ENCODE data around the gene RGL1. TPM values are rescaled to one million over a fixed set of nuclear protein-coding genes. Genes with fewer than 3 reads are reported as not detected.

Gene RGL1
- total and polyA plus RNA-seq, 2 donors (not counting 1 experiment from before 2014, with no cell fraction given): 16.2 to 21.4 TPM

DNA sequence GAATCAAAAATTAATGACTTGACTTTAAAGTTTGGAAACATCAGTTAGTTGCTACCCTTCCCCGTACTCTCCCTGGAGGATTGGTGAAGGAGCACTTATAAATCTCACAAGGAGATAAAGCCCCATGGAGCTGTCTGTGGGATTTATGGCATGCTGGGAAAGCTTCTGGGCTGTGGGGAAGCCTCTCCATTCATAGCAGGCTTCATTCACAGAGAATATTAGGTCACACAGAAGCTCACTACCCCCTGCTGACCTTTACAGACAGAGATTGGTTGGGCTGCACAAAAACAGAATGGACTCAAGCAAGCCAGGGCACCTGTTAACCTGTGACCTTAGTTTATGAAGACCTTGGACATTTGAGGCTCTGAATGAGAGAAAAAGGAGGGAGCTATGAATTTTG, 32.1 kb downstream of the RGL1 start:
- DNase-seq (ENCODE audit: low read depth in 2 of 2): no peak
- TF ChIP-seq, protein P1, sequence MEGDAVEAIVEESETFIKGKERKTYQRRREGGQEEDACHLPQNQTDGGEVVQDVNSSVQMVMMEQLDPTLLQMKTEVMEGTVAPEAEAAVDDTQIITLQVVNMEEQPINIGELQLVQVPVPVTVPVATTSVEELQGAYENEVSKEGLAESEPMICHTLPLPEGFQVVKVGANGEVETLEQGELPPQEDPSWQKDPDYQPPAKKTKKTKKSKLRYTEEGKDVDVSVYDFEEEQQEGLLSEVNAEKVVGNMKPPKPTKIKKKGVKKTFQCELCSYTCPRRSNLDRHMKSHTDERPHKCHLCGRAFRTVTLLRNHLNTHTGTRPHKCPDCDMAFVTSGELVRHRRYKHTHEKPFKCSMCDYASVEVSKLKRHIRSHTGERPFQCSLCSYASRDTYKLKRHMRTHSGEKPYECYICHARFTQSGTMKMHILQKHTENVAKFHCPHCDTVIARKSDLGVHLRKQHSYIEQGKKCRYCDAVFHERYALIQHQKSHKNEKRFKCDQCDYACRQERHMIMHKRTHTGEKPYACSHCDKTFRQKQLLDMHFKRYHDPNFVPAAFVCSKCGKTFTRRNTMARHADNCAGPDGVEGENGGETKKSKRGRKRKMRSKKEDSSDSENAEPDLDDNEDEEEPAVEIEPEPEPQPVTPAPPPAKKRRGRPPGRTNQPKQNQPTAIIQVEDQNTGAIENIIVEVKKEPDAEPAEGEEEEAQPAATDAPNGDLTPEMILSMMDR (conservative IDR thresholded peaks at IDR 0.05 in 1 of 2, IDR thresholded peaks at IDR 0.05 in 1 of 2; ENCODE audit: low read depth in 1 of 2, low read length in 2 of 2): no peak
- no peaks in the 10 kb centered on the region for H3K9me3 ChIP-seq (ENCODE audit: control insufficient read depth, insufficient read depth, low read depth, low read length)

DNA sequence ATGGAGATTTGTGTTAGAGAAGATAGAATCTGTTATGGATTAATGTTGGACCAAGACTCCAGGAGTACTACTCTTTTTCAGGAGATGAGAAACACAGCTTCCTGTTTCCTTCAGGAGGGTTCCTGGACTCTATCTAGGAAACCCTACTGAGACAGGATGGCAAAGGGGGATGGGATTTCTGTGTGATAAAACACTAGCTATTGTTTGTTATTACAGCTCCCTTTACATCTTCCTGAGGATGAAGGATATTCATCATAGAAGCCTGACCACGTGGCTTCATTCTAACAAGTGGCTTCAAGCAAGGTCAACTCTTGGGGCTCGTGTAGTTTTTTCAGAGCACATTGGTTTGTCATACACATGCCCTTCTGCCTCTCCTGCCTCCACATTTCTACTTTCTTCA, 33.3 kb downstream of the RGL1 start:
- H3K4me3 ChIP-seq (replicated peaks in 1 of 4; ENCODE audit: control extremely low read depth in 1 of 4, insufficient read depth in 1 of 4, low read depth in 3 of 4, low read length in 4 of 4): no peak overlapping the region
- no peak overlapping the region for H3K27ac ChIP-seq (ENCODE audit: insufficient read depth, low read length)
- peaks cover 1% of the 10 kb centered on the region for H3K36me3 ChIP-seq (ENCODE audit: control insufficient read depth, insufficient read depth, low read length)
- no peaks in the 10 kb centered on the region for H4K20me1 ChIP-seq (ENCODE audit: control insufficient read depth, extremely low read depth, insufficient read depth, low read length)
- H3K9me3 ChIP-seq (ENCODE audit: control insufficient read depth, insufficient read depth, low read depth, low read length): no peaks in the 10 kb centered on the region
- peaks cover 7% of the 10 kb centered on the region for H3K4me1 ChIP-seq (ENCODE audit: control insufficient read depth, extremely low read depth, insufficient read depth, low read length)
- no peaks in the 10 kb centered on the region for H3K27me3 ChIP-seq (ENCODE audit: control insufficient read depth, insufficient read depth, low read length)
- H2AFZ ChIP-seq (ENCODE audit: low read length): no peak overlapping the region
- no peaks in the 10 kb centered on the region for H3K79me2 ChIP-seq (ENCODE audit: control insufficient read depth, insufficient read depth, low read length)
- DNase-seq (ENCODE audit: low read depth in 2 of 2): no peak
- H3K9ac ChIP-seq (ENCODE audit: insufficient read depth, low read length): no peak overlapping the region
- no peak overlapping the region for H3K4me2 ChIP-seq (ENCODE audit: extremely low read depth, insufficient read depth, low read length)
- TF ChIP-seq EZH2 (IDR thresholded peaks at IDR 0.05; ENCODE audit: low read length, missing control alignments): no peak
- TF ChIP-seq, protein P1 (conservative IDR thresholded peaks at IDR 0.05 in 1 of 2, IDR thresholded peaks at IDR 0.05 in 1 of 2; ENCODE audit: low read depth in 1 of 2, low read length in 2 of 2): no peak

More for the DNA sequence above, 32.1 kb downstream of the RGL1 start:
- no peaks in the 10 kb centered on the region for H3K27me3 ChIP-seq (ENCODE audit: control insufficient read depth, insufficient read depth, low read length)
- no peaks in the 10 kb centered on the region for H3K79me2 ChIP-seq (ENCODE audit: control insufficient read depth, insufficient read depth, low read length)
- peaks cover 1% of the 10 kb centered on the region for H3K36me3 ChIP-seq (ENCODE audit: control insufficient read depth, insufficient read depth, low read length)
- H3K27ac ChIP-seq (ENCODE audit: insufficient read depth, low read length): no peak overlapping the region
- H4K20me1 ChIP-seq (ENCODE audit: control insufficient read depth, extremely low read depth, insufficient read depth, low read length): no peaks in the 10 kb centered on the region
- peaks cover 7% of the 10 kb centered on the region for H3K4me1 ChIP-seq (ENCODE audit: control insufficient read depth, extremely low read depth, insufficient read depth, low read length)
- no peak overlapping the region for H3K4me2 ChIP-seq (ENCODE audit: extremely low read depth, insufficient read depth, low read length)
- H3K9ac ChIP-seq (ENCODE audit: insufficient read depth, low read length): no peak overlapping the region
- no peak overlapping the region for H2AFZ ChIP-seq (ENCODE audit: low read length)
- no peak overlapping the region for H3K4me3 ChIP-seq (replicated peaks in 1 of 4; ENCODE audit: control extremely low read depth in 1 of 4, insufficient read depth in 1 of 4, low read depth in 3 of 4, low read length in 4 of 4)

DNA sequence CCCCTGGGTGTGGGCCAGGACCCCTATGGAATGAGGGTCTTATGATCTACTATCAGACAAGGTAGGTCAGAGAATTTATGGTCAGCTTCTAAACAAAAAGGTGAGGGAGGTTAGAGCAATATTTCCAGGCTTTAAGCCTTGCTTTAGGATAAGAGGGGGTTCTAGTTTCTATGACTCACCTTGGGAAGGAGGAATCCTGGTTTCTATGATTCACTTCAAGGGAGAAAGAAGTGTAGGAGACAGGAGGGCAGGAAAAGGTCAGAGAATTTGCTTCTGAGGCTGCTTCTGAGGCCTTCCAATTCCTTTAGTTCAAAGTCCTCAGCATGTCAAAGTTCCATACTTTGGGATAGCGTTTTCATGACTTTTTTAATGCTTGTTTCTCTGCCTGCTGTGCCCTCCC, 35.2 kb downstream of the RGL1 start:
- Histone ChIP-seq H3K4me2 (ENCODE audit: extremely low read depth, insufficient read depth, low read length) (no peak overlapping the region), H3K4me1 (ENCODE audit: control insufficient read depth, extremely low read depth, insufficient read depth, low read length) (peaks cover 7% of the 10 kb centered on the region), H3K9ac (ENCODE audit: insufficient read depth, low read length) (no peak overlapping the region), H3K4me3 (replicated peaks in 1 of 4; ENCODE audit: control extremely low read depth in 1 of 4, insufficient read depth in 1 of 4, low read depth in 3 of 4, low read length in 4 of 4) (no peak overlapping the region), H3K9me3 (ENCODE audit: control insufficient read depth, insufficient read depth, low read depth, low read length) (no peaks in the 10 kb centered on the region), H2AFZ (ENCODE audit: low read length) (no peak overlapping the region), H3K36me3 (ENCODE audit: control insufficient read depth, insufficient read depth, low read length) (peaks cover 1% of the 10 kb centered on the region), H3K79me2 (ENCODE audit: control insufficient read depth, insufficient read depth, low read length) (no peaks in the 10 kb centered on the region), H3K27ac (ENCODE audit: insufficient read depth, low read length) (no peak overlapping the region), H4K20me1 (ENCODE audit: control insufficient read depth, extremely low read depth, insufficient read depth, low read length) (no peaks in the 10 kb centered on the region), H3K27me3 (ENCODE audit: control insufficient read depth, insufficient read depth, low read length) (no peaks in the 10 kb centered on the region)
- TF ChIP-seq EZH2 (IDR thresholded peaks at IDR 0.05; ENCODE audit: low read length, missing control alignments): no peak
- TF ChIP-seq, protein P1 (conservative IDR thresholded peaks at IDR 0.05 in 1 of 2, IDR thresholded peaks at IDR 0.05 in 1 of 2; ENCODE audit: low read depth in 1 of 2, low read length in 2 of 2): no peak
- DNase-seq (ENCODE audit: low read depth in 2 of 2): peak; percentile 35 to 81
